Ishikawa (cell line): Measurements from ENCODE around the gene SPATA6.

ENCODE experiments used
- CEBPB ChIP-seq: IDR thresholded peaks from 2 replicates; pipeline ENCODE4 v1.6.1; 2012
- CREB1 ChIP-seq: IDR thresholded peaks from 2 replicates; pipeline ENCODE4 v1.6.1; 2012; ENCODE audit warnings: low read depth
- EGR1 ChIP-seq: IDR thresholded peaks from 2 replicates; pipeline ENCODE4 v1.6.1; 2012
- EP300 ChIP-seq: IDR thresholded peaks from 2 replicates; pipeline ENCODE4 v1.6.1; 2012; ENCODE audit warnings: borderline replicate concordance
- NFIC ChIP-seq: IDR thresholded peaks from 2 replicates; pipeline ENCODE4 v1.6.1; 2012
- RAD21 ChIP-seq: IDR thresholded peaks from 2 replicates; pipeline ENCODE4 v1.6.1; 2012; ENCODE audit warnings: low read depth
- TAF1 ChIP-seq: IDR thresholded peaks from 2 replicates; pipeline ENCODE4 v1.6.1; 2012; ENCODE audit warnings: low read depth, mild to moderate bottlenecking
- TCF12 ChIP-seq: IDR thresholded peaks from 2 replicates; pipeline ENCODE4 v1.6.1; 2012; ENCODE audit warnings: low read depth
- TEAD4 ChIP-seq: IDR thresholded peaks from 2 replicates; pipeline ENCODE4 v1.6.1; 2012
- YY1 ChIP-seq: IDR thresholded peaks from 2 replicates; pipeline ENCODE4 v1.6.1; 2012; ENCODE audit warnings: low read depth
- ZBTB7A ChIP-seq: IDR thresholded peaks from 2 replicates; pipeline ENCODE4 v1.6.1; 2012; ENCODE audit warnings: low read depth
- TF ChIP-seq, protein P1 (sequence below): IDR thresholded peaks from 2 replicates; pipeline ENCODE4 v1.6.1; 2012
- TF ChIP-seq, protein P2 (sequence below): IDR thresholded peaks from 2 replicates; pipeline ENCODE4 v1.6.1; 2012; ENCODE audit warnings: low read depth, mild to moderate bottlenecking
- TF ChIP-seq, protein P3 (sequence below): IDR thresholded peaks from 2 replicates; pipeline ENCODE4 v1.6.1; 2012

DNA sequence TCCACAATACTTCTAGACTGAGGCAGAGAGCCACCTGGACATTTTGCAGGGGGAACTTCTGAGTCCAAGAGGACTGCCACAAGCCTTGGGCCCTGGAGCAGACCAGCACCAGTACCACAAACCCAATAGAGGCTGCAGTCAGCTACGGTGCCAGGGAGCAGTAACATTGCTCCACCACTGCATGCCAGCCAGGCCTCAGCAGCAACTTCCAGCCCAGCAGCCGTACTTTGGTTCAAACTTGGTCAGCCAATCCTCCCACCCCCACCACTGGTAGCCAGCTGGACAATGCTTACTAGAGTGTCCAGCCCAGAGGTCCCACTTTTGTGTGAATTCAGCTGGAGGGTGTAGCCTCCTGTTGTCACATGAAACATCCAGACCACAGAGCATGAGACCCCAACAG, 142.1 kb downstream of the SPATA6 start:
- TF ChIP-seq RAD21, result no peak
- no peak for TF ChIP-seq CEBPB
- TF ChIP-seq TCF12, result no peak
- TF ChIP-seq EP300, result no peak
- TF ChIP-seq, protein P1, sequence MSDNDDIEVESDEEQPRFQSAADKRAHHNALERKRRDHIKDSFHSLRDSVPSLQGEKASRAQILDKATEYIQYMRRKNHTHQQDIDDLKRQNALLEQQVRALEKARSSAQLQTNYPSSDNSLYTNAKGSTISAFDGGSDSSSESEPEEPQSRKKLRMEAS, result no peak
- TF ChIP-seq ZBTB7A, result no peak
- TF ChIP-seq TAF1, result no peak
- no peak for TF ChIP-seq NFIC
- no peak for TF ChIP-seq TEAD4
- TF ChIP-seq CREB1, result no peak
- TF ChIP-seq EGR1, result no peak
- TF ChIP-seq YY1, result no peak
- TF ChIP-seq, protein P2, sequence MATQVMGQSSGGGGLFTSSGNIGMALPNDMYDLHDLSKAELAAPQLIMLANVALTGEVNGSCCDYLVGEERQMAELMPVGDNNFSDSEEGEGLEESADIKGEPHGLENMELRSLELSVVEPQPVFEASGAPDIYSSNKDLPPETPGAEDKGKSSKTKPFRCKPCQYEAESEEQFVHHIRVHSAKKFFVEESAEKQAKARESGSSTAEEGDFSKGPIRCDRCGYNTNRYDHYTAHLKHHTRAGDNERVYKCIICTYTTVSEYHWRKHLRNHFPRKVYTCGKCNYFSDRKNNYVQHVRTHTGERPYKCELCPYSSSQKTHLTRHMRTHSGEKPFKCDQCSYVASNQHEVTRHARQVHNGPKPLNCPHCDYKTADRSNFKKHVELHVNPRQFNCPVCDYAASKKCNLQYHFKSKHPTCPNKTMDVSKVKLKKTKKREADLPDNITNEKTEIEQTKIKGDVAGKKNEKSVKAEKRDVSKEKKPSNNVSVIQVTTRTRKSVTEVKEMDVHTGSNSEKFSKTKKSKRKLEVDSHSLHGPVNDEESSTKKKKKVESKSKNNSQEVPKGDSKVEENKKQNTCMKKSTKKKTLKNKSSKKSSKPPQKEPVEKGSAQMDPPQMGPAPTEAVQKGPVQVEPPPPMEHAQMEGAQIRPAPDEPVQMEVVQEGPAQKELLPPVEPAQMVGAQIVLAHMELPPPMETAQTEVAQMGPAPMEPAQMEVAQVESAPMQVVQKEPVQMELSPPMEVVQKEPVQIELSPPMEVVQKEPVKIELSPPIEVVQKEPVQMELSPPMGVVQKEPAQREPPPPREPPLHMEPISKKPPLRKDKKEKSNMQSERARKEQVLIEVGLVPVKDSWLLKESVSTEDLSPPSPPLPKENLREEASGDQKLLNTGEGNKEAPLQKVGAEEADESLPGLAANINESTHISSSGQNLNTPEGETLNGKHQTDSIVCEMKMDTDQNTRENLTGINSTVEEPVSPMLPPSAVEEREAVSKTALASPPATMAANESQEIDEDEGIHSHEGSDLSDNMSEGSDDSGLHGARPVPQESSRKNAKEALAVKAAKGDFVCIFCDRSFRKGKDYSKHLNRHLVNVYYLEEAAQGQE, result no peak
- TF ChIP-seq, protein P3, sequence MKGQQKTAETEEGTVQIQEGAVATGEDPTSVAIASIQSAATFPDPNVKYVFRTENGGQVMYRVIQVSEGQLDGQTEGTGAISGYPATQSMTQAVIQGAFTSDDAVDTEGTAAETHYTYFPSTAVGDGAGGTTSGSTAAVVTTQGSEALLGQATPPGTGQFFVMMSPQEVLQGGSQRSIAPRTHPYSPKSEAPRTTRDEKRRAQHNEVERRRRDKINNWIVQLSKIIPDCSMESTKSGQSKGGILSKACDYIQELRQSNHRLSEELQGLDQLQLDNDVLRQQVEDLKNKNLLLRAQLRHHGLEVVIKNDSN, result no peak
